ENCODE measurements around the gene TOMM7. TPM values are rescaled to one million over a fixed set of nuclear protein-coding genes. Genes with fewer than 3 reads are reported as not detected.
"Not testable (repeated sequence)": the region's sequence is repeated elsewhere in the genome, so short reads cannot be mapped to it uniquely, and the experiment has no call there.

TOMM7 gene
- total RNA-seq, 1 donor from 2014 or later: 376 TPM

GRCh38 chr7:22809902-22810642, 12.6 kb downstream of the TOMM7 start:
- H3K4me3 ChIP-seq: no peak overlapping the region
- peaks cover 41% of the 10 kb centered on the region for H3K36me3 ChIP-seq
- intact Hi-C loops (cut with DNase I): no loop called here
- peaks cover 2% of the 10 kb centered on the region for H3K4me1 ChIP-seq
- H3K27me3 ChIP-seq (ENCODE audit: low read depth): no peaks in the 10 kb centered on the region
- ATAC-seq (no peak), DNase-seq (no peak)
- H3K27ac ChIP-seq: no peak overlapping the region
- TF ChIP-seq, protein P1, sequence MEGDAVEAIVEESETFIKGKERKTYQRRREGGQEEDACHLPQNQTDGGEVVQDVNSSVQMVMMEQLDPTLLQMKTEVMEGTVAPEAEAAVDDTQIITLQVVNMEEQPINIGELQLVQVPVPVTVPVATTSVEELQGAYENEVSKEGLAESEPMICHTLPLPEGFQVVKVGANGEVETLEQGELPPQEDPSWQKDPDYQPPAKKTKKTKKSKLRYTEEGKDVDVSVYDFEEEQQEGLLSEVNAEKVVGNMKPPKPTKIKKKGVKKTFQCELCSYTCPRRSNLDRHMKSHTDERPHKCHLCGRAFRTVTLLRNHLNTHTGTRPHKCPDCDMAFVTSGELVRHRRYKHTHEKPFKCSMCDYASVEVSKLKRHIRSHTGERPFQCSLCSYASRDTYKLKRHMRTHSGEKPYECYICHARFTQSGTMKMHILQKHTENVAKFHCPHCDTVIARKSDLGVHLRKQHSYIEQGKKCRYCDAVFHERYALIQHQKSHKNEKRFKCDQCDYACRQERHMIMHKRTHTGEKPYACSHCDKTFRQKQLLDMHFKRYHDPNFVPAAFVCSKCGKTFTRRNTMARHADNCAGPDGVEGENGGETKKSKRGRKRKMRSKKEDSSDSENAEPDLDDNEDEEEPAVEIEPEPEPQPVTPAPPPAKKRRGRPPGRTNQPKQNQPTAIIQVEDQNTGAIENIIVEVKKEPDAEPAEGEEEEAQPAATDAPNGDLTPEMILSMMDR (IDR thresholded peaks at IDR 0.05): no peak
- no peaks in the 10 kb centered on the region for H3K9me3 ChIP-seq

GRCh38 chr7:22808140-22808539, 14.5 kb downstream of the TOMM7 start:
- intact Hi-C loops (cut with DNase I): no loop called here

GRCh38 chr7:22806752-22807151, 15.9 kb downstream of the TOMM7 start:
- Histone ChIP-seq H3K27me3 (ENCODE audit: low read depth) (no peaks in the 10 kb centered on the region), H3K4me1 (no peaks in the 10 kb centered on the region), H3K27ac (no peak overlapping the region), H3K4me3 (no peak overlapping the region), H3K36me3 (peaks cover 8% of the 10 kb centered on the region), H3K9me3 (no peaks in the 10 kb centered on the region)
- TF ChIP-seq, protein P1 (IDR thresholded peaks at IDR 0.05): no peak
- intact Hi-C loops (cut with DNase I): no loop called here
- DNase-seq: no peak
- no peak for ATAC-seq

More at GRCh38 chr7:22808140-22808539, 14.5 kb downstream of the TOMM7 start:
- DNase-seq (no peak), ATAC-seq (no peak)
- no peaks in the 10 kb centered on the region for H3K27me3 ChIP-seq (ENCODE audit: low read depth)
- no peaks in the 10 kb centered on the region for H3K4me1 ChIP-seq
- peaks cover 21% of the 10 kb centered on the region for H3K36me3 ChIP-seq
- TF ChIP-seq, protein P1 (IDR thresholded peaks at IDR 0.05): no peak
- H3K27ac ChIP-seq: no peak overlapping the region
- H3K9me3 ChIP-seq: no peaks in the 10 kb centered on the region
- H3K4me3 ChIP-seq: no peak overlapping the region

GRCh38 chr7:22805227-22805626, 17.4 kb downstream of the TOMM7 start:
- ATAC-seq (no peak), DNase-seq (no peak)
- H3K36me3 ChIP-seq: no peaks in the 10 kb centered on the region
- intact Hi-C loops (cut with DNase I): no loop called here
- TF ChIP-seq, protein P1 (IDR thresholded peaks at IDR 0.05): no peak
- no peak overlapping the region for H3K27ac ChIP-seq
- H3K4me1 ChIP-seq: no peaks in the 10 kb centered on the region
- H3K27me3 ChIP-seq (ENCODE audit: low read depth): no peaks in the 10 kb centered on the region
- no peaks in the 10 kb centered on the region for H3K9me3 ChIP-seq
- H3K4me3 ChIP-seq: no peak overlapping the region

GRCh38 chr7:22802831-22803230, 19.8 kb downstream of the TOMM7 start:
- intact Hi-C loops (cut with DNase I); H3K36me3 ChIP-seq; DNase-seq; H3K9me3 ChIP-seq; H3K27ac ChIP-seq; H3K4me1 ChIP-seq; ATAC-seq; H3K4me3 ChIP-seq; H3K27me3 ChIP-seq (ENCODE audit: low read depth): not testable (repeated sequence)

- no peak overlapping the region for H3K27ac ChIP-seq
- no peaks in the 10 kb centered on the region for H3K36me3 ChIP-seq
- TF ChIP-seq, protein P1 (IDR thresholded peaks at IDR 0.05): no peak
- intact Hi-C loops (cut with DNase I): no loop called here
- no peaks in the 10 kb centered on the region for H3K4me1 ChIP-seq
- H3K27me3 ChIP-seq (ENCODE audit: low read depth): no peaks in the 10 kb centered on the region
- no peak overlapping the region for H3K4me3 ChIP-seq
- H3K9me3 ChIP-seq: no peaks in the 10 kb centered on the region
- ATAC-seq (no peak), DNase-seq (no peak)
Observed at GRCh38 chr7:22802426-22802825, 20.2 kb downstream of the TOMM7 start.
